H9 (cell line): ENCODE data around the gene LPGAT1. TPM values are rescaled to one million over a fixed set of nuclear protein-coding genes. Genes with fewer than 3 reads are reported as not detected.

ENCODE experiments used
- DNase-seq: peaks from one replicate; pipeline ENCODE4 v3.0.0-alpha.2; 2017
- H2AFZ ChIP-seq: one replicate; pipeline ENCODE4 v1.6.1; 2013; ENCODE audit warnings: mild to moderate bottlenecking, low read length, control low read depth, moderate library complexity
- H2AK5ac ChIP-seq: 2 replicates; pipeline ENCODE4 v1.6.1; 2013; ENCODE audit warnings: low read length, control low read depth, mixed read lengths; ENCODE audit not compliant: insufficient read length
- H2BK120ac ChIP-seq: one replicate; pipeline ENCODE4 v1.6.1; 2013; ENCODE audit warnings: low read depth, mild to moderate bottlenecking, low read length, control low read depth, inconsistent platforms; ENCODE audit not compliant: poor library complexity, severe bottlenecking
- H2BK12ac ChIP-seq: 2 replicates; pipeline ENCODE4 v1.6.1; 2013; ENCODE audit warnings: low read length, control low read depth, mixed read lengths, low read depth; ENCODE audit not compliant: insufficient read length
- H2BK15ac ChIP-seq: 2 replicates; pipeline ENCODE4 v1.6.1; 2013; ENCODE audit warnings: low read depth, low read length, control low read depth
- H2BK20ac ChIP-seq: one replicate; pipeline ENCODE4 v1.6.1; 2013; ENCODE audit warnings: low read depth, mild to moderate bottlenecking, low read length, control low read depth, inconsistent platforms; ENCODE audit not compliant: poor library complexity, severe bottlenecking
- H2BK5ac ChIP-seq: 2 replicates; pipeline ENCODE4 v1.6.1; 2013; ENCODE audit warnings: low read length, control low read depth, mixed read lengths; ENCODE audit not compliant: insufficient read length
- H3K14ac ChIP-seq: 2 replicates; pipeline ENCODE4 v1.6.1; 2013; ENCODE audit warnings: low read length, control low read depth; ENCODE audit not compliant: insufficient read depth
- H3K18ac ChIP-seq: 2 replicates; pipeline ENCODE4 v1.6.1; 2013; ENCODE audit warnings: low read depth, mild to moderate bottlenecking, mixed read lengths, low read length, control low read depth; ENCODE audit not compliant: insufficient read length
- H3K23ac ChIP-seq: 2 replicates; pipeline ENCODE4 v1.6.1; 2013; ENCODE audit warnings: low read length, control low read depth, mixed read lengths, low read depth; ENCODE audit not compliant: insufficient read length
- H3K23me2 ChIP-seq: 2 replicates; pipeline ENCODE4 v1.6.1; 2013; ENCODE audit warnings: low read depth, mild to moderate bottlenecking, mixed read lengths, low read length, control low read depth; ENCODE audit not compliant: insufficient read length, poor library complexity, severe bottlenecking
- H3K27ac ChIP-seq: 2 replicates; pipeline ENCODE4 v1.5.1; 2013; ENCODE audit warnings: low read length, control low read depth, mixed read lengths, low read depth; ENCODE audit not compliant: insufficient read length
- H3K27me3 ChIP-seq: 2 replicates; pipeline ENCODE4 v1.6.1; 2013; ENCODE audit warnings: low read length, control low read depth, inconsistent platforms; ENCODE audit not compliant: insufficient read depth
- H3K4ac ChIP-seq: 2 replicates; pipeline ENCODE4 v1.6.1; 2013; ENCODE audit warnings: low read depth, mild to moderate bottlenecking, control low read depth, inconsistent platforms, low read length, moderate library complexity
- H3K4me1 ChIP-seq: 2 replicates; pipeline ENCODE4 v1.6.1; 2013; ENCODE audit warnings: low read length, control low read depth, inconsistent platforms; ENCODE audit not compliant: insufficient read depth
- H3K4me2 ChIP-seq: 2 replicates; pipeline ENCODE4 v1.6.1; 2013; ENCODE audit warnings: low read length, control low read depth, mixed read lengths; ENCODE audit not compliant: insufficient read length, insufficient read depth
- H3K56ac ChIP-seq: 2 replicates; pipeline ENCODE4 v1.6.1; 2013; ENCODE audit warnings: low read depth, mild to moderate bottlenecking, mixed read lengths, low read length, control low read depth; ENCODE audit not compliant: insufficient read length
- H3K79me1 ChIP-seq: 2 replicates; pipeline ENCODE4 v1.6.1; 2013; ENCODE audit warnings: low read depth, mild to moderate bottlenecking, moderate library complexity, low read length, control low read depth, inconsistent platforms; ENCODE audit not compliant: insufficient read depth, poor library complexity, severe bottlenecking
- H3K79me2 ChIP-seq: 2 replicates; pipeline ENCODE4 v1.6.1; 2013; ENCODE audit warnings: low read length, control low read depth, inconsistent platforms; ENCODE audit not compliant: insufficient read depth
- H3K9ac ChIP-seq: 2 replicates; pipeline ENCODE4 v1.6.1; 2013; ENCODE audit warnings: low read length, control low read depth, mixed read lengths; ENCODE audit not compliant: insufficient read length; ENCODE audit errors: extremely low read depth
- H3K9me3 ChIP-seq: one replicate; pipeline ENCODE4 v1.6.1; 2013; ENCODE audit warnings: low read depth, low read length, inconsistent platforms; ENCODE audit not compliant: control insufficient read depth
- H3T11ph ChIP-seq: one replicate; pipeline ENCODE4 v1.6.1; 2013; ENCODE audit warnings: mild to moderate bottlenecking, low read length, control low read depth, inconsistent platforms
- H4K20me1 ChIP-seq: one replicate; pipeline ENCODE4 v1.6.1; 2013; ENCODE audit not compliant: control insufficient read depth, insufficient read length, insufficient read depth
- H4K5ac ChIP-seq: 2 replicates; pipeline ENCODE4 v1.6.1; 2013; ENCODE audit warnings: low read depth, mild to moderate bottlenecking, mixed read lengths, low read length, control low read depth; ENCODE audit not compliant: insufficient read length
- H4K8ac ChIP-seq: replicated peaks from 2 replicates; pipeline ENCODE4 v1.6.1; 2013; ENCODE audit warnings: low read length, control low read depth, mixed read lengths, low read depth; ENCODE audit not compliant: insufficient read length
- H4K91ac ChIP-seq: 2 replicates; pipeline ENCODE4 v1.6.1; 2013; ENCODE audit warnings: low read depth, mild to moderate bottlenecking, moderate library complexity, mixed read lengths, low read length, control low read depth; ENCODE audit not compliant: insufficient read length
- H3K27ac Mint-ChIP-seq, 3 experiments: 2 replicates in 2 of 3; 3 replicates in 1 of 3; pipeline ENCODE4 v1.8.0; 2020 to 2021; ENCODE audit warnings: mixed read lengths in 3 of 3, mild to moderate bottlenecking in 1 of 3, moderate library complexity in 1 of 3
- H3K27me3 Mint-ChIP-seq: 2 replicates; pipeline ENCODE4 v1.8.0; 2021; ENCODE audit warnings: low read depth, mild to moderate bottlenecking, moderate library complexity, mixed read lengths
- H3K36me3 Mint-ChIP-seq, 3 experiments: 2 replicates in 2 of 3; 3 replicates in 1 of 3; pipeline ENCODE4 v1.8.0; 2020 to 2021; ENCODE audit warnings: low read depth in 3 of 3, mixed read lengths in 3 of 3; ENCODE audit not compliant: insufficient read depth in 1 of 3
- H3K4me1 Mint-ChIP-seq, 2 experiments: 2 replicates each; pipeline ENCODE4 v1.8.0; 2020; ENCODE audit warnings: mixed read lengths in 2 of 2
- H3K4me3 Mint-ChIP-seq, 2 experiments: 2 replicates in 1 of 2; 3 replicates in 1 of 2; pipeline ENCODE4 v1.8.0; 2020 to 2021; ENCODE audit warnings: mild to moderate bottlenecking in 2 of 2, mixed read lengths in 2 of 2, moderate library complexity in 1 of 2
- H3K9me3 Mint-ChIP-seq, 2 experiments: 2 replicates in 1 of 2; 3 replicates in 1 of 2; pipeline ENCODE4 v1.8.0; 2020; ENCODE audit warnings: mild to moderate bottlenecking in 2 of 2, mixed read lengths in 2 of 2, moderate library complexity in 1 of 2
- CTCF ChIP-seq: fragments of 200-600 bp; sonication (generic); conservative IDR thresholded peaks from 3 replicates; pipeline ENCODE4 v1.8.0; 2021; ENCODE audit warnings: antibody characterized with exemption, mild to moderate bottlenecking
- WGBS: extraction: QIAGEN DNeasy Blood & Tissue Kit; methylation state at CpG from one replicate; pipeline ENCODE4 v1.1.7; 2013; ENCODE audit warnings: missing lambda C conversion rate, low lambda C conversion rate, mixed read lengths; ENCODE audit not compliant: insufficient read length; ENCODE audit errors: extremely low coverage; 5-methylcytosine and 5-hydroxymethylcytosine counted together
- total RNA-seq: library from RNA; stranded (reverse); gene quantifications from 2 replicates; pipeline ENCODE4 v1.2.1, GENCODE V29; 2021

Gene LPGAT1
- total RNA-seq, 1 experiment from 2014 or later = 12.2 TPM

GRCh38 chr1:211739671-211740411 lies 90.7 kb downstream of the LPGAT1 start:
- H3T11ph ChIP-seq = no peak overlapping the region
- H3K4me1 ChIP-seq = no peaks in the 10 kb centered on the region
- Mint-ChIP-seq H3K27me3 (no peaks in the 10 kb centered on the region), H3K36me3 (no peaks in the 10 kb centered on the region), H3K4me3 (no peak overlapping the region), H3K4me1 (peaks cover 23 to 25% of the 10 kb centered on the region in 2 experiments), H3K27ac (no peak overlapping the region), H3K9me3 (no peaks in the 10 kb centered on the region)
- no peak overlapping the region for H2BK12ac ChIP-seq
- no peak overlapping the region for H3K4me2 ChIP-seq
- no peak overlapping the region for H3K27ac ChIP-seq
- no peak overlapping the region for H4K91ac ChIP-seq
- H3K23ac ChIP-seq = no peak overlapping the region
- no peak overlapping the region for H2BK5ac ChIP-seq
- H3K14ac ChIP-seq = no peak overlapping the region
- no peaks in the 10 kb centered on the region for H4K20me1 ChIP-seq
- no peak overlapping the region for H4K8ac ChIP-seq
- no peak overlapping the region for H2BK15ac ChIP-seq
- no peak overlapping the region for H3K56ac ChIP-seq
- no peak overlapping the region for H3K4ac ChIP-seq
- no peak overlapping the region for H3K9ac ChIP-seq
- H3K79me2 ChIP-seq = no peaks in the 10 kb centered on the region
- no peak overlapping the region for H2AFZ ChIP-seq
- H3K27me3 ChIP-seq = no peaks in the 10 kb centered on the region
- no peak for DNase-seq
- H3K23me2 ChIP-seq = no peaks in the 10 kb centered on the region
- no peak overlapping the region for H2AK5ac ChIP-seq
- no peaks in the 10 kb centered on the region for H3K9me3 ChIP-seq
- H3K79me1 ChIP-seq = no peaks in the 10 kb centered on the region
- H2BK20ac ChIP-seq = no peak overlapping the region
- no peak overlapping the region for H4K5ac ChIP-seq
- no peak for TF ChIP-seq CTCF
- WGBS = no CpG with 5 or more reads among the region's 6 CpGs
- H3K18ac ChIP-seq = no peak overlapping the region
- H2BK120ac ChIP-seq = no peak overlapping the region
